Activated naive CD8-positive, alpha-beta T cell treated with anti-CD3 and anti-CD28 coated beads, Interleukin-2, amount 50 U/mL, for 24 hours (primary cell): Measurements from ENCODE around the gene PHACTR4.
A peak's percentile ranks its signal among the peaks of the same experiment; 100 is the strongest.
"Not testable (repeated sequence)": the region's sequence is repeated elsewhere in the genome, so short reads cannot be mapped to it uniquely, and the experiment has no call there.

ENCODE experiments used
- ATAC-seq: fragments of 150-1000 bp; cut with Tn5 transposase; one replicate; pipeline ENCODE4 v1.10.0; 2021
- DNase-seq: peaks from one replicate; pipeline ENCODE4 v3.0.0; 2021
- H3K27ac Mint-ChIP-seq: one replicate; pipeline ENCODE4 v1.8.0; 2021; ENCODE audit warnings: mild to moderate bottlenecking, mixed read lengths
- H3K27me3 Mint-ChIP-seq: one replicate; pipeline ENCODE4 v1.8.0; 2021; ENCODE audit warnings: mixed read lengths
- H3K36me3 Mint-ChIP-seq: one replicate; pipeline ENCODE4 v1.8.0; 2021; ENCODE audit warnings: low read depth, mixed read lengths
- H3K4me1 Mint-ChIP-seq: one replicate; pipeline ENCODE4 v1.8.0; 2021; ENCODE audit warnings: mixed read lengths
- H3K4me3 Mint-ChIP-seq: one replicate; pipeline ENCODE4 v1.8.0; 2021; ENCODE audit warnings: mild to moderate bottlenecking, moderate library complexity, mixed read lengths
- H3K9me3 Mint-ChIP-seq: one replicate; pipeline ENCODE4 v1.8.0; 2021; ENCODE audit warnings: mixed read lengths

The PHACTR4 gene

GRCh38 chr1:28436211-28436769, 66.8 kb downstream of the PHACTR4 start:
- no peak overlapping the region for H3K27ac Mint-ChIP-seq
- ATAC-seq, result no peak
- H3K4me1 Mint-ChIP-seq, result peaks cover 25% of the 10 kb centered on the region
- H3K9me3 Mint-ChIP-seq, result no peaks in the 10 kb centered on the region
- peaks cover 2% of the 10 kb centered on the region for H3K36me3 Mint-ChIP-seq
- DNase-seq, result no peak
- no peaks in the 10 kb centered on the region for H3K27me3 Mint-ChIP-seq
- no peak overlapping the region for H3K4me3 Mint-ChIP-seq

GRCh38 chr1:28437264-28437923, 67.9 kb downstream of the PHACTR4 start:
- no peaks in the 10 kb centered on the region for H3K9me3 Mint-ChIP-seq
- ATAC-seq (no peak), DNase-seq (no peak)
- H3K36me3 Mint-ChIP-seq, result peaks cover 2% of the 10 kb centered on the region
- peak overlapping the region; percentile 27 for H3K27ac Mint-ChIP-seq
- H3K4me1 Mint-ChIP-seq, result peaks cover 30% of the 10 kb centered on the region
- H3K4me3 Mint-ChIP-seq, result no peak overlapping the region
- H3K27me3 Mint-ChIP-seq, result no peaks in the 10 kb centered on the region

- Mint-ChIP-seq H3K27me3 (no peaks in the 10 kb centered on the region), H3K36me3 (peaks cover 2% of the 10 kb centered on the region), H3K9me3 (no peaks in the 10 kb centered on the region), H3K4me3 (peak overlapping the region; percentile 27), H3K27ac (peak overlapping the region; percentile 64), H3K4me1 (peaks cover 32% of the 10 kb centered on the region)
- DNase-seq (peak; percentile 16), ATAC-seq (peak; percentile 66)
Measured at GRCh38 chr1:28437924-28438699, 68.6 kb downstream of the PHACTR4 start.

GRCh38 chr1:28439320-28439719, 69.8 kb downstream of the PHACTR4 start:
- H3K9me3 Mint-ChIP-seq, result no peaks in the 10 kb centered on the region
- peaks cover 10% of the 10 kb centered on the region for H3K36me3 Mint-ChIP-seq
- H3K27ac Mint-ChIP-seq, result no peak overlapping the region
- DNase-seq, result no peak
- H3K4me1 Mint-ChIP-seq, result peaks cover 32% of the 10 kb centered on the region
- ATAC-seq, result no peak
- H3K4me3 Mint-ChIP-seq, result no peak overlapping the region
- no peaks in the 10 kb centered on the region for H3K27me3 Mint-ChIP-seq

- peaks cover 12% of the 10 kb centered on the region for H3K36me3 Mint-ChIP-seq
- no peaks in the 10 kb centered on the region for H3K9me3 Mint-ChIP-seq
- peaks cover 32% of the 10 kb centered on the region for H3K4me1 Mint-ChIP-seq
- ATAC-seq (no peak), DNase-seq (no peak)
- H3K27ac Mint-ChIP-seq, result no peak overlapping the region
- no peaks in the 10 kb centered on the region for H3K27me3 Mint-ChIP-seq
- H3K4me3 Mint-ChIP-seq, result no peak overlapping the region
Measured at GRCh38 chr1:28441674-28442073, 72.1 kb downstream of the PHACTR4 start.

GRCh38 chr1:28443550-28443949, 74.0 kb downstream of the PHACTR4 start:
- H3K4me1 Mint-ChIP-seq, result peaks cover 30% of the 10 kb centered on the region
- H3K27ac Mint-ChIP-seq, result no peak overlapping the region
- H3K36me3 Mint-ChIP-seq, result peaks cover 12% of the 10 kb centered on the region
- no peaks in the 10 kb centered on the region for H3K9me3 Mint-ChIP-seq
- H3K4me3 Mint-ChIP-seq, result no peak overlapping the region
- DNase-seq (no peak), ATAC-seq (no peak)
- H3K27me3 Mint-ChIP-seq, result no peaks in the 10 kb centered on the region

GRCh38 chr1:28447679-28448078, 78.1 kb downstream of the PHACTR4 start:
- no peaks in the 10 kb centered on the region for H3K27me3 Mint-ChIP-seq
- ATAC-seq, result no peak
- peaks cover 29% of the 10 kb centered on the region for H3K4me1 Mint-ChIP-seq
- no peaks in the 10 kb centered on the region for H3K9me3 Mint-ChIP-seq
- no peak overlapping the region for H3K27ac Mint-ChIP-seq
- H3K4me3 Mint-ChIP-seq, result no peak overlapping the region
- peaks cover 10% of the 10 kb centered on the region for H3K36me3 Mint-ChIP-seq
- DNase-seq, result no peak

- Mint-ChIP-seq H3K4me1 (peaks cover 27% of the 10 kb centered on the region), H3K36me3 (peaks cover 10% of the 10 kb centered on the region)
- H3K27ac Mint-ChIP-seq, H3K4me3 Mint-ChIP-seq, DNase-seq, ATAC-seq, H3K9me3 Mint-ChIP-seq, H3K27me3 Mint-ChIP-seq: not testable (repeated sequence)
Measured at GRCh38 chr1:28448094-28448611, 78.6 kb downstream of the PHACTR4 start.

- H3K27me3 Mint-ChIP-seq, result no peaks in the 10 kb centered on the region
- no peak overlapping the region for H3K4me3 Mint-ChIP-seq
- H3K9me3 Mint-ChIP-seq, result no peaks in the 10 kb centered on the region
- peak overlapping the region; percentile 83 for H3K27ac Mint-ChIP-seq
- peaks cover 6% of the 10 kb centered on the region for H3K36me3 Mint-ChIP-seq
- H3K4me1 Mint-ChIP-seq, result peaks cover 27% of the 10 kb centered on the region
- ATAC-seq, result peak; percentile 96
- DNase-seq, result peak; percentile 19
Measured at GRCh38 chr1:28449904-28450303, 80.4 kb downstream of the PHACTR4 start.

- peaks cover 30% of the 10 kb centered on the region for H3K4me1 Mint-ChIP-seq
- no peak for ATAC-seq
- no peak for DNase-seq
- H3K36me3 Mint-ChIP-seq, result peaks cover 6% of the 10 kb centered on the region
- no peak overlapping the region for H3K4me3 Mint-ChIP-seq
- no peaks in the 10 kb centered on the region for H3K27me3 Mint-ChIP-seq
- peak overlapping the region; percentile 83 for H3K27ac Mint-ChIP-seq
- H3K9me3 Mint-ChIP-seq, result no peaks in the 10 kb centered on the region
Measured at GRCh38 chr1:28450561-28450960, 81.0 kb downstream of the PHACTR4 start.

- Mint-ChIP-seq H3K27me3 (no peaks in the 10 kb centered on the region), H3K36me3 (peaks cover 5% of the 10 kb centered on the region), H3K27ac (no peak overlapping the region), H3K4me3 (no peak overlapping the region), H3K9me3 (no peaks in the 10 kb centered on the region), H3K4me1 (peaks cover 34% of the 10 kb centered on the region)
- ATAC-seq (no peak), DNase-seq (no peak)
Measured at GRCh38 chr1:28451011-28451410, 81.5 kb downstream of the PHACTR4 start.

GRCh38 chr1:28456078-28456477, 86.5 kb downstream of the PHACTR4 start:
- H3K27me3 Mint-ChIP-seq, result no peaks in the 10 kb centered on the region
- ATAC-seq (peak; percentile 77), DNase-seq (no peak)
- H3K36me3 Mint-ChIP-seq, result peaks cover 10% of the 10 kb centered on the region
- H3K9me3 Mint-ChIP-seq, result no peaks in the 10 kb centered on the region
- H3K27ac Mint-ChIP-seq, result peak overlapping the region; percentile 61
- H3K4me1 Mint-ChIP-seq, result peaks cover 14% of the 10 kb centered on the region
- H3K4me3 Mint-ChIP-seq, result no peak overlapping the region

- ATAC-seq (no peak), DNase-seq (no peak)
- Mint-ChIP-seq H3K36me3 (peaks cover 10% of the 10 kb centered on the region), H3K27me3 (no peaks in the 10 kb centered on the region), H3K27ac (no peak overlapping the region), H3K4me1 (peaks cover 20% of the 10 kb centered on the region), H3K4me3 (no peak overlapping the region), H3K9me3 (no peaks in the 10 kb centered on the region)
Measured at GRCh38 chr1:28457678-28458077, 88.1 kb downstream of the PHACTR4 start.

- Mint-ChIP-seq H3K9me3 (no peaks in the 10 kb centered on the region), H3K36me3 (peaks cover 6% of the 10 kb centered on the region), H3K27ac (no peak overlapping the region), H3K4me1 (peaks cover 21% of the 10 kb centered on the region), H3K27me3 (no peaks in the 10 kb centered on the region), H3K4me3 (no peak overlapping the region)
- ATAC-seq (no peak), DNase-seq (no peak)
Measured at GRCh38 chr1:28458237-28459228, 89.0 kb downstream of the PHACTR4 start.
